ENCODE results near the gene PLXNC1.

Gene PLXNC1

GRCh38 chr12:94180558-94181296 is 32.4 kb downstream of the PLXNC1 start:
- no peak for DNase-seq (ENCODE audit: low read depth in 2 of 2)

GRCh38 chr12:94182986-94183707 is 34.8 kb downstream of the PLXNC1 start:
- no peak for DNase-seq (ENCODE audit: low read depth in 2 of 2)

GRCh38 chr12:94183708-94184379 is 35.5 kb downstream of the PLXNC1 start:
- no peak for DNase-seq (ENCODE audit: low read depth in 2 of 2)

- DNase-seq (ENCODE audit: low read depth in 2 of 2) = no peak
Observed at GRCh38 chr12:94184995-94185719, 36.8 kb downstream of the PLXNC1 start.

- DNase-seq (ENCODE audit: low read depth in 2 of 2) = no peak
Observed at GRCh38 chr12:94185801-94186200, 37.4 kb downstream of the PLXNC1 start.

GRCh38 chr12:94186278-94187241 is 38.2 kb downstream of the PLXNC1 start:
- DNase-seq (ENCODE audit: low read depth in 2 of 2) = no peak

GRCh38 chr12:94187361-94187760 is 39.0 kb downstream of the PLXNC1 start:
- no peak for DNase-seq (ENCODE audit: low read depth in 2 of 2)

- DNase-seq (ENCODE audit: low read depth in 2 of 2) = no peak
Observed at GRCh38 chr12:94190623-94191022, 42.2 kb downstream of the PLXNC1 start.

- no peak for DNase-seq (ENCODE audit: low read depth in 2 of 2)
Observed at GRCh38 chr12:94191023-94191422, 42.6 kb downstream of the PLXNC1 start.

- DNase-seq (ENCODE audit: low read depth in 2 of 2) = no peak
Observed at GRCh38 chr12:94191811-94192210, 43.4 kb downstream of the PLXNC1 start.

GRCh38 chr12:94192506-94192905 is 44.1 kb downstream of the PLXNC1 start:
- DNase-seq (ENCODE audit: low read depth in 2 of 2) = no peak

GRCh38 chr12:94193168-94193567 is 44.8 kb downstream of the PLXNC1 start:
- no peak for DNase-seq (ENCODE audit: low read depth in 2 of 2)

- no peak for DNase-seq (ENCODE audit: low read depth in 2 of 2)
Observed at GRCh38 chr12:94195483-94195882, 47.1 kb downstream of the PLXNC1 start.

- no peak for DNase-seq (ENCODE audit: low read depth in 2 of 2)
Observed at GRCh38 chr12:94198469-94198868, 50.1 kb downstream of the PLXNC1 start.

GRCh38 chr12:94198872-94199271 is 50.5 kb downstream of the PLXNC1 start:
- DNase-seq (ENCODE audit: low read depth in 2 of 2) = no peak

- DNase-seq (ENCODE audit: low read depth in 2 of 2) = no peak
Observed at GRCh38 chr12:94200069-94200468, 51.7 kb downstream of the PLXNC1 start.

GRCh38 chr12:94200695-94201094 is 52.3 kb downstream of the PLXNC1 start:
- DNase-seq (ENCODE audit: low read depth in 2 of 2) = no peak

- no peak for DNase-seq (ENCODE audit: low read depth in 2 of 2)
Observed at GRCh38 chr12:94202245-94203180, 54.1 kb downstream of the PLXNC1 start.

- DNase-seq (ENCODE audit: low read depth in 2 of 2) = no peak
Observed at GRCh38 chr12:94203181-94203546, 54.8 kb downstream of the PLXNC1 start.

- DNase-seq (ENCODE audit: low read depth in 2 of 2) = no peak
Observed at GRCh38 chr12:94203796-94204195, 55.4 kb downstream of the PLXNC1 start.

All from activated CD4-positive, alpha-beta T cell treated with anti-CD3 and anti-CD28 coated beads for 24 hours (primary cell).